ENCODE data around the gene RFX6. TPM values are rescaled to one million over a fixed set of nuclear protein-coding genes. Genes with fewer than 3 reads are reported as not detected.
"Not testable (repeated sequence)": the region's sequence is repeated elsewhere in the genome, so short reads cannot be mapped to it uniquely, and the experiment has no call there.

RFX6 gene
- total RNA-seq (2014; rRNA removed; shearing (Covaris generic)) (not detected in 2 replicates), polyA plus RNA-seq (2016; fragmentation: Nextera tagmentation; extraction: Ambion mirVana) (not detected in 2 replicates)

GRCh38 chr6:116876635-116877611 is at the start of gene RFX6:
RFX6 (plus strand) TSS chr6:116877242; CDS start chr6:116877276, 34 bp downstream.
- H3K27me3 ChIP-seq (replicated peaks; ENCODE audit: insufficient read depth): peaks cover 47% of the 10 kb centered on the region
- no peak within 1 kb of the TSS for H3K4me3 ChIP-seq

GRCh38 chr6:116827561-116828240 is 49.3 kb upstream of the RFX6 start:
- DNase-seq: no peak
- no peak overlapping the region for H3K9ac ChIP-seq
- H3K9me3 ChIP-seq (ENCODE audit: low read depth): no peaks in the 10 kb centered on the region
- H2AFZ ChIP-seq: no peak overlapping the region
- no peak overlapping the region for H3K4me3 ChIP-seq
- H3K4me2 ChIP-seq (ENCODE audit: unreplicated experiment): no peak overlapping the region
- H3K27me3 ChIP-seq (replicated peaks; ENCODE audit: insufficient read depth): no peaks in the 10 kb centered on the region; the same call in 1 of the 2 replicates
- H3K4me1 ChIP-seq (ENCODE audit: insufficient read depth): no peaks in the 10 kb centered on the region
- H3K9me2 ChIP-seq (ENCODE audit: insufficient read depth): no peaks in the 10 kb centered on the region
- no peaks in the 10 kb centered on the region for H4K20me1 ChIP-seq (ENCODE audit: insufficient read depth)
- 9 to 11% methylated on average over 2 of the region's 2 CpGs for WGBS, 2 experiments (ENCODE audit: low coverage in 1 of 2, low lambda C conversion rate in 2 of 2, missing lambda C conversion rate in 2 of 2)
- in situ Hi-C loops (cut with MboI): no loop called here
- no peak overlapping the region for H3K27ac ChIP-seq
- H3F3A ChIP-seq (ENCODE audit: insufficient read depth): no peaks in the 10 kb centered on the region
- no peaks in the 10 kb centered on the region for H3K79me2 ChIP-seq (ENCODE audit: insufficient read depth)
- H3K36me3 ChIP-seq (ENCODE audit: low read depth): no peaks in the 10 kb centered on the region
- TF ChIP-seq EZH2phosphoT487 (IDR thresholded peaks at IDR 0.05; ENCODE audit: insufficient read depth, low read depth) (no peak), EZH2 (IDR thresholded peaks at IDR 0.05; ENCODE audit: insufficient read depth, poor library complexity, severe bottlenecking) (no peak)

More at GRCh38 chr6:116876635-116877611, at the start of gene RFX6:
- Histone ChIP-seq H3F3A (ENCODE audit: insufficient read depth) (no peaks in the 10 kb centered on the region), H3K9ac (no peak within 1 kb of the TSS), H2AFZ (peak within 1 kb of the TSS; percentile 28; the same call in 1 of the 2 replicates), H3K4me2 (ENCODE audit: unreplicated experiment) (no peak within 1 kb of the TSS), H4K20me1 (ENCODE audit: insufficient read depth) (no peaks in the 10 kb centered on the region), H3K79me2 (ENCODE audit: insufficient read depth) (no peaks in the 10 kb centered on the region), H3K4me1 (ENCODE audit: insufficient read depth) (no peaks in the 10 kb centered on the region), H3K36me3 (ENCODE audit: low read depth) (no peaks in the 10 kb centered on the region), H3K9me2 (ENCODE audit: insufficient read depth) (no peaks in the 10 kb centered on the region), H3K27ac (no peak within 1 kb of the TSS), H3K9me3 (ENCODE audit: low read depth) (no peaks in the 10 kb centered on the region)
- DNase-seq: no peak
- WGBS, 2 experiments (ENCODE audit: low coverage in 1 of 2, low lambda C conversion rate in 2 of 2, missing lambda C conversion rate in 2 of 2): 5 to 6% methylated on average over 46 to 55 of the region's 73 CpGs
- in situ Hi-C loops (cut with MboI): no loop called here
- TF ChIP-seq EZH2phosphoT487 (IDR thresholded peaks at IDR 0.05; ENCODE audit: insufficient read depth, low read depth) (no peak), EZH2 (IDR thresholded peaks at IDR 0.05; ENCODE audit: insufficient read depth, poor library complexity, severe bottlenecking) (no peak)

- no peaks in the 10 kb centered on the region for H3K9me2 ChIP-seq (ENCODE audit: insufficient read depth)
- H3K4me3 ChIP-seq: no peak within 1 kb of the TSS
- no peak for TF ChIP-seq EZH2 (IDR thresholded peaks at IDR 0.05; ENCODE audit: insufficient read depth, poor library complexity, severe bottlenecking)
- no peak for TF ChIP-seq EZH2phosphoT487 (IDR thresholded peaks at IDR 0.05; ENCODE audit: insufficient read depth, low read depth)
- H3K27ac ChIP-seq: no peak within 1 kb of the TSS
- H4K20me1 ChIP-seq (ENCODE audit: insufficient read depth): no peaks in the 10 kb centered on the region
- DNase-seq: no peak
- H3F3A ChIP-seq (ENCODE audit: insufficient read depth): no peaks in the 10 kb centered on the region
- no peaks in the 10 kb centered on the region; the same call in 1 of the 2 replicates for H3K27me3 ChIP-seq (replicated peaks; ENCODE audit: insufficient read depth)
- H2AFZ ChIP-seq: no peak within 1 kb of the TSS
- H3K4me1 ChIP-seq (ENCODE audit: insufficient read depth): no peaks in the 10 kb centered on the region
- in situ Hi-C loops (cut with MboI): no loop called here
- H3K79me2 ChIP-seq (ENCODE audit: insufficient read depth): no peaks in the 10 kb centered on the region
- no peak within 1 kb of the TSS for H3K4me2 ChIP-seq (ENCODE audit: unreplicated experiment)
- WGBS, 2 experiments (ENCODE audit: low coverage in 1 of 2, low lambda C conversion rate in 2 of 2, missing lambda C conversion rate in 2 of 2): 42 to 45% methylated on average over 2 of the region's 2 CpGs
- no peaks in the 10 kb centered on the region for H3K36me3 ChIP-seq (ENCODE audit: low read depth)
- no peaks in the 10 kb centered on the region for H3K9me3 ChIP-seq (ENCODE audit: low read depth)
- no peak within 1 kb of the TSS for H3K9ac ChIP-seq
Observed at GRCh38 chr6:116828983-116829382, 48.1 kb upstream of the RFX6 start, which contains the start of gene GPRC6A. GPRC6A (minus strand) TSS chr6:116829083; CDS start chr6:116829013, 70 bp downstream.

- H3K36me3 ChIP-seq (ENCODE audit: low read depth); H3F3A ChIP-seq (ENCODE audit: insufficient read depth); H2AFZ ChIP-seq; in situ Hi-C loops (cut with MboI); H3K4me3 ChIP-seq; H3K9me2 ChIP-seq (ENCODE audit: insufficient read depth); H3K79me2 ChIP-seq (ENCODE audit: insufficient read depth); H3K4me2 ChIP-seq (ENCODE audit: unreplicated experiment); H3K9me3 ChIP-seq (ENCODE audit: low read depth); DNase-seq; H3K27ac ChIP-seq; H3K9ac ChIP-seq; H3K4me1 ChIP-seq (ENCODE audit: insufficient read depth); H3K27me3 ChIP-seq (replicated peaks; ENCODE audit: insufficient read depth); H4K20me1 ChIP-seq (ENCODE audit: insufficient read depth): not testable (repeated sequence)
- WGBS, 2 experiments (ENCODE audit: low coverage in 1 of 2, low lambda C conversion rate in 2 of 2, missing lambda C conversion rate in 2 of 2): 53 to 57% methylated on average over 2 of the region's 2 CpGs
Observed at GRCh38 chr6:116834526-116834925, 42.5 kb upstream of the RFX6 start.

Measured in GM23248 (cell line).